ENCODE measurements around the gene ZNF264. TPM values are rescaled to one million over a fixed set of nuclear protein-coding genes. Genes with fewer than 3 reads are reported as not detected.

ZNF264 gene
- total RNA-seq: 10 to 100 TPM in 5 of 6 experiments, 1 to 10 TPM in 1; 9.9 to 14.4 (median 12.1) TPM
- long read RNA-seq: 0 reads

- no peak for TF ChIP-seq CTCF (IDR thresholded peaks at IDR 0.05)
- TF ChIP-seq POLR2A (IDR thresholded peaks at IDR 0.05): no peak
- ATAC-seq (peak; percentile 97 to 100 (median 99)), DNase-seq (peak; percentile 90 to 93 (median 90))
- WGBS (ENCODE audit: insufficient coverage, low coverage, low lambda C conversion rate, missing lambda C conversion rate): 6% methylated on average over 23 of the region's 81 CpGs
- H3K4me3 ChIP-seq: peak within 1 kb of the TSS; percentile 87 to 97 (median 96)
- H3K36me3 ChIP-seq: peaks cover 0 to 28% (median 14%) of the 10 kb centered on the region in 4 donors
- H3K9me3 ChIP-seq: no peaks in the 10 kb centered on the region
- H3K4me1 ChIP-seq: peaks cover 0 to 11% (median 0%) of the 10 kb centered on the region in 4 donors
- no peaks in the 10 kb centered on the region for H3K27me3 ChIP-seq
- H3K27ac ChIP-seq: peak within 1 kb of the TSS; percentile 8 to 83 (median 72)
- intact Hi-C loops (cut with DNase I): no loop called here
Measured at GRCh38 chr19:57191141-57192076, at the start of gene ZNF264. ZNF264 (plus strand) TSS chr19:57191500; CDS start chr19:57191914, 414 bp downstream.

GRCh38 chr19:57141699-57142098, 49.6 kb upstream of the ZNF264 start:
- Histone ChIP-seq H3K36me3 (no peaks in the 10 kb centered on the region), H3K4me3 (no peak overlapping the region), H3K27me3 (no peaks in the 10 kb centered on the region), H3K4me1 (no peaks in the 10 kb centered on the region), H3K27ac (no peak overlapping the region), H3K9me3 (no peaks in the 10 kb centered on the region)
- DNase-seq: no peak
- no peak for TF ChIP-seq CTCF (IDR thresholded peaks at IDR 0.05)
- TF ChIP-seq POLR2A (IDR thresholded peaks at IDR 0.05): no peak
- no peak for ATAC-seq
- WGBS (ENCODE audit: insufficient coverage, low coverage, low lambda C conversion rate, missing lambda C conversion rate): 80% methylated on average over 2 of the region's 4 CpGs
- intact Hi-C loops (cut with DNase I): no loop called here

GRCh38 chr19:57152921-57153320, 38.4 kb upstream of the ZNF264 start:
- Histone ChIP-seq H3K9me3 (no peaks in the 10 kb centered on the region), H3K4me1 (no peaks in the 10 kb centered on the region), H3K4me3 (no peak overlapping the region), H3K27me3 (no peaks in the 10 kb centered on the region), H3K36me3 (no peaks in the 10 kb centered on the region), H3K27ac (no peak overlapping the region)
- DNase-seq (no peak), ATAC-seq (no peak)
- TF ChIP-seq POLR2A (IDR thresholded peaks at IDR 0.05): no peak
- TF ChIP-seq CTCF (IDR thresholded peaks at IDR 0.05): no peak
- 62% methylated on average over 5 of the region's 5 CpGs for WGBS (ENCODE audit: insufficient coverage, low coverage, low lambda C conversion rate, missing lambda C conversion rate)
- intact Hi-C loops (cut with DNase I): no loop called here

GRCh38 chr19:57161985-57162539, 29.2 kb upstream of the ZNF264 start:
- Histone ChIP-seq H3K4me3 (no peak overlapping the region), H3K4me1 (no peaks in the 10 kb centered on the region), H3K9me3 (no peaks in the 10 kb centered on the region), H3K27me3 (no peaks in the 10 kb centered on the region), H3K36me3 (no peaks in the 10 kb centered on the region), H3K27ac (no peak overlapping the region)
- intact Hi-C loops (cut with DNase I): no loop called here
- 46% methylated on average over 5 of the region's 5 CpGs for WGBS (ENCODE audit: insufficient coverage, low coverage, low lambda C conversion rate, missing lambda C conversion rate)
- TF ChIP-seq POLR2A (IDR thresholded peaks at IDR 0.05): no peak
- ATAC-seq: no peak
- DNase-seq: no peak

- ATAC-seq: no peak
- H3K27me3 ChIP-seq: no peaks in the 10 kb centered on the region
- DNase-seq: no peak
- no peaks in the 10 kb centered on the region for H3K4me1 ChIP-seq
- H3K9me3 ChIP-seq: no peaks in the 10 kb centered on the region
- intact Hi-C loops (cut with DNase I): no loop called here
- H3K27ac ChIP-seq: no peak overlapping the region
- H3K36me3 ChIP-seq: no peaks in the 10 kb centered on the region
- no peak for TF ChIP-seq POLR2A (IDR thresholded peaks at IDR 0.05)
- no peak for TF ChIP-seq CTCF (IDR thresholded peaks at IDR 0.05)
- no peak overlapping the region for H3K4me3 ChIP-seq
- 55% methylated on average over 7 of the region's 7 CpGs for WGBS (ENCODE audit: insufficient coverage, low coverage, low lambda C conversion rate, missing lambda C conversion rate)
Measured at GRCh38 chr19:57165846-57166245, 25.5 kb upstream of the ZNF264 start.
